DND-41 (cell line): ENCODE data around the gene VAPB.

ENCODE experiments used
- ATAC-seq: fragments of 200-7000 bp; cut with Tn5 transposase; 3 replicates; pipeline ENCODE4 v1.9.1; 2021; ENCODE audit warnings: low read depth; ENCODE audit not compliant: insufficient read depth
- DNase-seq: peaks from one replicate; pipeline ENCODE4 v3.0.0-alpha.2; 2020
- H2AFZ ChIP-seq: 2 replicates; pipeline ENCODE4 v1.6.0; 2012; ENCODE audit warnings: low read depth, low read length
- H3K27ac ChIP-seq: 2 replicates; pipeline ENCODE4 v1.5.1; 2012; ENCODE audit warnings: low read length, inconsistent platforms
- H3K27me3 ChIP-seq: fragments of 200-600 bp; sonication (generic); 2 replicates; pipeline ENCODE4 v1.6.0; 2012; ENCODE audit warnings: low read length, mild to moderate bottlenecking, inconsistent platforms; ENCODE audit not compliant: insufficient read depth, poor library complexity
- H3K36me3 ChIP-seq: 2 replicates; pipeline ENCODE4 v1.5.1; 2012; ENCODE audit warnings: low read length, inconsistent platforms; ENCODE audit not compliant: insufficient read depth
- H3K4me1 ChIP-seq: 2 replicates; pipeline ENCODE4 v1.5.1; 2012; ENCODE audit warnings: mild to moderate bottlenecking, low read length; ENCODE audit not compliant: insufficient read depth
- H3K4me2 ChIP-seq: 2 replicates; pipeline ENCODE4 v1.6.0; 2012; ENCODE audit warnings: mild to moderate bottlenecking, moderate library complexity, low read length, inconsistent platforms; ENCODE audit not compliant: insufficient read depth
- H3K4me3 ChIP-seq, 2 experiments: fragments of 200-600 bp in 1 of 2; shearing (Covaris generic) in 1 of 2; 2 replicates each; pipeline ENCODE4 v1.5.1; 2012 to 2016; ENCODE audit warnings: inconsistent platforms in 2 of 2, low read length in 2 of 2, mild to moderate bottlenecking in 2 of 2, low read depth in 1 of 2, moderate library complexity in 1 of 2
- H3K79me2 ChIP-seq: 2 replicates; pipeline ENCODE4 v1.6.0; 2012; ENCODE audit warnings: low read length, inconsistent platforms; ENCODE audit not compliant: insufficient read depth
- H3K9ac ChIP-seq: 2 replicates; pipeline ENCODE4 v1.6.0; 2012; ENCODE audit warnings: low read depth, mild to moderate bottlenecking, inconsistent platforms, low read length, moderate library complexity
- H3K9me3 ChIP-seq: 2 replicates; pipeline ENCODE4 v1.5.1; 2012; ENCODE audit warnings: low read length, moderate library complexity, mild to moderate bottlenecking, inconsistent platforms; ENCODE audit not compliant: insufficient read depth, severe bottlenecking
- H4K20me1 ChIP-seq: 2 replicates; pipeline ENCODE4 v1.6.0; 2012; ENCODE audit warnings: low read length; ENCODE audit not compliant: insufficient read depth
- EZH2 ChIP-seq: IDR thresholded peaks from 3 replicates; pipeline ENCODE4 v1.6.1; 2012; ENCODE audit warnings: borderline replicate concordance, low read depth, mild to moderate bottlenecking, moderate library complexity, low read length, inconsistent platforms; ENCODE audit not compliant: severe bottlenecking
- TF ChIP-seq, protein P1 (sequence below): IDR thresholded peaks from 2 replicates; pipeline ENCODE4 v1.5.1; 2012; ENCODE audit warnings: borderline replicate concordance, low read length, moderate library complexity, mild to moderate bottlenecking; ENCODE audit not compliant: poor library complexity, severe bottlenecking; ENCODE audit errors: extremely low read depth

VAPB gene

DNA sequence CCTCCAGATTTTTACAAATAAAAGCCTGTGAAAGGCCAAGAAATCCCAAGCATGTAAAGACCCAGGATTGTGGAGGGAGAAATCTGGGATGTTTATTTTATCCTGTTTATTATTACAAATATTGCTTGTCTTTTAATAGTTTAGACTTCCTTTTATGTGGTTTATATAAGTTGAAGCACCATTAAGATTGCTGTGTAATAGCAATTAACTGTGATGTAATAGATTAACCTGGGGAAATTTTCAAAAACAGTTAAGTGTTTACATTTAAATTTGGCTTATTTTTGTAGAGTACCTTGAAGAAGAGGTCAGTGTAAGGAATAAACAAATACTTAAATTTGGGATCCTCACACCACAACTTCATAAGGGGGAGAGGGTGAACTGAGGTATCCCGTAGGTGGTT is 27.0 kb downstream of the VAPB start:
- Histone ChIP-seq H3K4me3 (no peak overlapping the region), H3K9me3 (peaks cover 6% of the 10 kb centered on the region), H3K4me2 (no peak overlapping the region), H2AFZ (no peak overlapping the region), H3K9ac (no peak overlapping the region), H3K27ac (no peak overlapping the region), H3K27me3 (no peaks in the 10 kb centered on the region), H3K79me2 (peaks cover 80% of the 10 kb centered on the region), H3K4me1 (no peaks in the 10 kb centered on the region), H4K20me1 (peaks cover 46% of the 10 kb centered on the region), H3K36me3 (peaks cover 48% of the 10 kb centered on the region)
- ATAC-seq: no peak
- TF ChIP-seq, protein P1, sequence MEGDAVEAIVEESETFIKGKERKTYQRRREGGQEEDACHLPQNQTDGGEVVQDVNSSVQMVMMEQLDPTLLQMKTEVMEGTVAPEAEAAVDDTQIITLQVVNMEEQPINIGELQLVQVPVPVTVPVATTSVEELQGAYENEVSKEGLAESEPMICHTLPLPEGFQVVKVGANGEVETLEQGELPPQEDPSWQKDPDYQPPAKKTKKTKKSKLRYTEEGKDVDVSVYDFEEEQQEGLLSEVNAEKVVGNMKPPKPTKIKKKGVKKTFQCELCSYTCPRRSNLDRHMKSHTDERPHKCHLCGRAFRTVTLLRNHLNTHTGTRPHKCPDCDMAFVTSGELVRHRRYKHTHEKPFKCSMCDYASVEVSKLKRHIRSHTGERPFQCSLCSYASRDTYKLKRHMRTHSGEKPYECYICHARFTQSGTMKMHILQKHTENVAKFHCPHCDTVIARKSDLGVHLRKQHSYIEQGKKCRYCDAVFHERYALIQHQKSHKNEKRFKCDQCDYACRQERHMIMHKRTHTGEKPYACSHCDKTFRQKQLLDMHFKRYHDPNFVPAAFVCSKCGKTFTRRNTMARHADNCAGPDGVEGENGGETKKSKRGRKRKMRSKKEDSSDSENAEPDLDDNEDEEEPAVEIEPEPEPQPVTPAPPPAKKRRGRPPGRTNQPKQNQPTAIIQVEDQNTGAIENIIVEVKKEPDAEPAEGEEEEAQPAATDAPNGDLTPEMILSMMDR: no peak
- no peak for TF ChIP-seq EZH2
- DNase-seq: no peak

DNA sequence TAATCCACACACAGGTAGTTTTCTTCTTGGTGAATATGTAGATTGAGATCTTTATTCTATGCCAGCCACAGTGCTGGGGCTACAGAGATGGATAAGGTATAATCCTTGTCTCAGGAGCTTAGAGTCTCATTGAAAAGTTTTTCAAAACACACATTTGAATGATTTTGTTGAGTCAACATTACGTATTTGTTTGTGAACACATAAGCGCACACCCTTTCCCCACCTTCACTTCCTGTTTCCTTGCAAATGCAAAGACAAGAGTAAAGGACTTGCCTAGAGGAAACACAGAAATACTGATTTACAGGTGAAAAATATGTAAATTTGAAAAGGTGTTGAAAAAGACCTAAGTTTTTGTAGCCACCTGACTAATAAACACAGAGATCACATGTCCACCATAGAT is 27.8 kb downstream of the VAPB start:
- H4K20me1 ChIP-seq: peaks cover 50% of the 10 kb centered on the region
- peaks cover 55% of the 10 kb centered on the region for H3K36me3 ChIP-seq
- H3K4me2 ChIP-seq: no peak overlapping the region

DNA sequence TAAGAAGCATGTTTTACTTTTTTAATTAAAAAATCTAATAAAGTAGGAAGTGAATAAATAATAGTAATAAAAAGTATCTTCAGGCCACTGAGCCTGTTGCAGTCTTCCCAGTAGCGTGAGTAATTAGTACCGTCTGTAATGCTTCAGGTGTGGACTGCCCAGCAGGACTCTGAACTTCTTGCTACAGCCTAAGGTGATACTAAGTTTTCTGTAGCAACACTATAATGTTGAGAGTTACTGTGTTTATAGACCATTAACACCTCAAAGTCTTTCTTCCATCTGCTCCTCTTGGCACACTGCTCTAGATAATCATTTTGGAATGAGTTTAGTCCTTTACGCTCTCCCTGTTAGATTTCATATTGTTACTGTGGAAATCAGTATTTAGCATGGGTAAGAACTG is 28.4 kb downstream of the VAPB start:
- peaks cover 61% of the 10 kb centered on the region for H3K36me3 ChIP-seq
- no peak overlapping the region for H3K4me2 ChIP-seq
- no peaks in the 10 kb centered on the region for H3K27me3 ChIP-seq
- no peak overlapping the region for H3K27ac ChIP-seq
- peaks cover 55% of the 10 kb centered on the region for H4K20me1 ChIP-seq
- peaks cover 3% of the 10 kb centered on the region for H3K9me3 ChIP-seq
- H3K79me2 ChIP-seq: peaks cover 80% of the 10 kb centered on the region
- no peak overlapping the region for H2AFZ ChIP-seq
- H3K9ac ChIP-seq: no peak overlapping the region
- TF ChIP-seq EZH2: no peak
- TF ChIP-seq, protein P1: no peak
- no peaks in the 10 kb centered on the region for H3K4me1 ChIP-seq
- ATAC-seq: no peak
- no peak overlapping the region for H3K4me3 ChIP-seq
- DNase-seq: no peak

More for the DNA sequence above, 27.8 kb downstream of the VAPB start:
- no peaks in the 10 kb centered on the region for H3K27me3 ChIP-seq
- H3K9me3 ChIP-seq: peaks cover 6% of the 10 kb centered on the region
- H3K27ac ChIP-seq: no peak overlapping the region
- no peak for TF ChIP-seq EZH2
- TF ChIP-seq, protein P1: no peak
- H3K4me3 ChIP-seq: no peak overlapping the region
- peaks cover 80% of the 10 kb centered on the region for H3K79me2 ChIP-seq
- no peaks in the 10 kb centered on the region for H3K4me1 ChIP-seq
- no peak overlapping the region for H3K9ac ChIP-seq
- DNase-seq: no peak
- no peak overlapping the region for H2AFZ ChIP-seq
- ATAC-seq: no peak
